GM23248 (cell line): ENCODE measurements around the gene KEAP1. TPM values are rescaled to one million over a fixed set of nuclear protein-coding genes. Genes with fewer than 3 reads are reported as not detected.

Experiments used
- DNase-seq: peaks from one replicate; pipeline ENCODE4 v3.0.0-alpha.2; 2015
- H2AFZ ChIP-seq: fragments of 200-600 bp; sonication (generic); 2 replicates; pipeline ENCODE4 v1.6.1; 2016; ENCODE audit warnings: antibody characterized with exemption
- H3F3A ChIP-seq: fragments of 200-600 bp; sonication (generic); 2 replicates; pipeline ENCODE4 v1.6.1; 2016; ENCODE audit warnings: mild to moderate bottlenecking, antibody characterized with exemption, mixed run types; ENCODE audit not compliant: insufficient read depth
- H3K27ac ChIP-seq: fragments of 200-600 bp; sonication (generic); 2 replicates; pipeline ENCODE4 v1.5.1; 2016; ENCODE audit warnings: mild to moderate bottlenecking
- H3K27me3 ChIP-seq: fragments of 200-600 bp; sonication (generic); replicated peaks from 2 replicates; pipeline ENCODE4 v1.6.1; 2016; ENCODE audit warnings: mild to moderate bottlenecking; ENCODE audit not compliant: insufficient read depth
- H3K36me3 ChIP-seq: fragments of 200-600 bp; sonication (generic); 2 replicates; pipeline ENCODE4 v1.6.1; 2016; ENCODE audit warnings: low read depth, mild to moderate bottlenecking
- H3K4me1 ChIP-seq: fragments of 200-600 bp; sonication (generic); 2 replicates; pipeline ENCODE4 v1.6.1; 2016; ENCODE audit warnings: mild to moderate bottlenecking; ENCODE audit not compliant: insufficient read depth
- H3K4me2 ChIP-seq: fragments of 200-600 bp; sonication (generic); one replicate; pipeline ENCODE4 v1.6.1; 2016; ENCODE audit warnings: mild to moderate bottlenecking; ENCODE audit not compliant: unreplicated experiment
- H3K4me3 ChIP-seq: fragments of 200-600 bp; sonication (generic); 2 replicates; pipeline ENCODE4 v1.5.1; 2016; ENCODE audit warnings: mild to moderate bottlenecking
- H3K79me2 ChIP-seq: fragments of 200-600 bp; sonication (generic); 2 replicates; pipeline ENCODE4 v1.6.1; 2016; ENCODE audit warnings: mild to moderate bottlenecking; ENCODE audit not compliant: insufficient read depth
- H3K9ac ChIP-seq: fragments of 200-600 bp; sonication (generic); 2 replicates; pipeline ENCODE4 v1.6.1; 2016; ENCODE audit warnings: mild to moderate bottlenecking
- H3K9me2 ChIP-seq: fragments of 200-600 bp; sonication (generic); 2 replicates; pipeline ENCODE4 v1.6.1; 2016; ENCODE audit warnings: mixed run types, mild to moderate bottlenecking, moderate library complexity; ENCODE audit not compliant: insufficient read depth
- H3K9me3 ChIP-seq: fragments of 200-600 bp; sonication (generic); one replicate; pipeline ENCODE4 v1.6.1; 2017; ENCODE audit warnings: low read depth
- H4K20me1 ChIP-seq: fragments of 200-600 bp; sonication (generic); 2 replicates; pipeline ENCODE4 v1.6.0; 2016; ENCODE audit not compliant: insufficient read depth
- EZH2 ChIP-seq: fragments of 200-600 bp; sonication (generic); IDR thresholded peaks from 2 replicates; pipeline ENCODE4 v1.6.1; 2018; ENCODE audit warnings: antibody characterized with exemption, mild to moderate bottlenecking; ENCODE audit not compliant: insufficient read depth, poor library complexity, severe bottlenecking
- EZH2phosphoT487 ChIP-seq: fragments of 200-600 bp; sonication (generic); IDR thresholded peaks from 2 replicates; pipeline ENCODE4 v1.6.1; 2018; ENCODE audit warnings: antibody characterized with exemption, moderate library complexity, mild to moderate bottlenecking, low read depth; ENCODE audit not compliant: insufficient read depth
- WGBS, 2 experiments: methylation state at CpG; one replicate each; pipeline ENCODE4 v1.1.6; 2015 to 2017; ENCODE audit warnings: low lambda C conversion rate in 2 of 2, low coverage in 1 of 2; ENCODE audit errors: missing lambda C conversion rate in 2 of 2; 5-methylcytosine and 5-hydroxymethylcytosine counted together
- in situ Hi-C: fragments of 300-500 bp; cut with MboI; formaldehyde crosslinking; loops from 2 replicates; pipeline ENCODE4 v1.15.0; 2020
- polyA plus RNA-seq: library from polyadenylated mRNA; unstranded; fragments of >200 nt; fragmentation: Nextera tagmentation; extraction: Ambion mirVana; gene quantifications from 2 replicates; pipeline ENCODE4 v1.2.1, GENCODE V29; 2016
- total RNA-seq: library from RNA; depleted of rRNA; stranded (reverse); fragments of >200 nt; shearing (Covaris generic); gene quantifications from 2 replicates; pipeline ENCODE4 v1.2.3, GENCODE V29; 2014

Gene KEAP1
- total and polyA plus RNA-seq, 2 experiments from 2014 or later, result 81.5 to 99.5 TPM

- H3K27ac ChIP-seq, result no peak overlapping the region
- in situ Hi-C loops, result no loop called here
- DNase-seq, result peak; percentile 93
- peak overlapping the region; percentile 75 for H2AFZ ChIP-seq
- WGBS, 2 experiments, result 4% methylated on average over 15 to 19 of the region's 36 CpGs
- H3K4me1 ChIP-seq, result no peaks in the 10 kb centered on the region
- H3K79me2 ChIP-seq, result no peaks in the 10 kb centered on the region
- no peaks in the 10 kb centered on the region for H4K20me1 ChIP-seq
- H3F3A ChIP-seq, result peaks cover 3% of the 10 kb centered on the region; the same call in 1 of the 2 replicates
- H3K9me3 ChIP-seq, result no peaks in the 10 kb centered on the region
- peak overlapping the region; percentile 64 for H3K4me3 ChIP-seq
- peak overlapping the region; percentile 47 for H3K9ac ChIP-seq
- H3K9me2 ChIP-seq, result no peaks in the 10 kb centered on the region
- H3K4me2 ChIP-seq, result peak overlapping the region; percentile 78
- no peaks in the 10 kb centered on the region for H3K27me3 ChIP-seq
- H3K36me3 ChIP-seq, result no peaks in the 10 kb centered on the region
- TF ChIP-seq EZH2phosphoT487 (no peak), EZH2 (no peak)
Observed at GRCh38 chr19:10478903-10479384, 24.2 kb downstream of the KEAP1 start.

GRCh38 chr19:10478476-10478875 lies 24.7 kb downstream of the KEAP1 start:
- in situ Hi-C loops, result no loop called here

GRCh38 chr19:10474962-10475451 lies 28.1 kb downstream of the KEAP1 start:
- in situ Hi-C loops, result no loop called here
- DNase-seq, result no peak

More at GRCh38 chr19:10478476-10478875, 24.7 kb downstream of the KEAP1 start:
- H3K36me3 ChIP-seq, result no peaks in the 10 kb centered on the region
- H3K27me3 ChIP-seq, result no peaks in the 10 kb centered on the region
- peak; percentile 41 for DNase-seq
- H3K4me2 ChIP-seq, result peak overlapping the region; percentile 72
- H3K9ac ChIP-seq, result no peak overlapping the region
- TF ChIP-seq EZH2phosphoT487, result no peak
- no peak for TF ChIP-seq EZH2
- no peaks in the 10 kb centered on the region for H3K4me1 ChIP-seq
- H3K9me3 ChIP-seq, result no peaks in the 10 kb centered on the region
- H2AFZ ChIP-seq, result no peak overlapping the region
- H3K9me2 ChIP-seq, result no peaks in the 10 kb centered on the region
- H3K79me2 ChIP-seq, result no peaks in the 10 kb centered on the region
- no peak overlapping the region for H3K27ac ChIP-seq
- WGBS, 2 experiments, result 1 to 2% methylated on average over 5 of the region's 5 CpGs
- H3F3A ChIP-seq, result no peaks in the 10 kb centered on the region
- H3K4me3 ChIP-seq, result peak overlapping the region; percentile 37; the same call in 1 of the 2 replicates
- H4K20me1 ChIP-seq, result no peaks in the 10 kb centered on the region

GRCh38 chr19:10473192-10473591 lies 30.0 kb downstream of the KEAP1 start:
- no peaks in the 10 kb centered on the region for H3K9me3 ChIP-seq
- H3K4me2 ChIP-seq, result no peak overlapping the region
- no peaks in the 10 kb centered on the region for H3K36me3 ChIP-seq
- no peaks in the 10 kb centered on the region for H3K4me1 ChIP-seq
- no peak for DNase-seq
- no peak overlapping the region for H2AFZ ChIP-seq
- H3K9me2 ChIP-seq, result no peaks in the 10 kb centered on the region
- H3K27ac ChIP-seq, result no peak overlapping the region
- H4K20me1 ChIP-seq, result no peaks in the 10 kb centered on the region
- no peaks in the 10 kb centered on the region for H3K79me2 ChIP-seq
- 52 to 57% methylated on average over 5 of the region's 5 CpGs for WGBS, 2 experiments
- no peak overlapping the region for H3K9ac ChIP-seq
- in situ Hi-C loops, result no loop called here
- no peak for TF ChIP-seq EZH2phosphoT487
- no peak for TF ChIP-seq EZH2
- no peaks in the 10 kb centered on the region for H3K27me3 ChIP-seq
- H3F3A ChIP-seq, result no peaks in the 10 kb centered on the region
- H3K4me3 ChIP-seq, result no peak overlapping the region

More at GRCh38 chr19:10474962-10475451, 28.1 kb downstream of the KEAP1 start:
- no peak overlapping the region for H3K27ac ChIP-seq
- H3K27me3 ChIP-seq, result no peaks in the 10 kb centered on the region
- H3K9me2 ChIP-seq, result no peaks in the 10 kb centered on the region
- 77 to 80% methylated on average over 6 of the region's 6 CpGs for WGBS, 2 experiments
- H3K4me3 ChIP-seq, result no peak overlapping the region
- no peaks in the 10 kb centered on the region for H3K9me3 ChIP-seq
- H3K4me1 ChIP-seq, result no peaks in the 10 kb centered on the region
- no peak overlapping the region for H2AFZ ChIP-seq
- no peaks in the 10 kb centered on the region for H4K20me1 ChIP-seq
- H3K4me2 ChIP-seq, result no peak overlapping the region
- H3K79me2 ChIP-seq, result no peaks in the 10 kb centered on the region
- H3K36me3 ChIP-seq, result no peaks in the 10 kb centered on the region
- no peaks in the 10 kb centered on the region for H3F3A ChIP-seq
- no peak overlapping the region for H3K9ac ChIP-seq
- no peak for TF ChIP-seq EZH2
- no peak for TF ChIP-seq EZH2phosphoT487
